ENCODE data around the gene TBC1D4. TPM values are rescaled to one million over a fixed set of nuclear protein-coding genes. Genes with fewer than 3 reads are reported as not detected.

The TBC1D4 gene
- polyA plus RNA-seq, 1 of the 3 experiments (the other 2 are of a cell fraction) = 8.8 TPM

DNA sequence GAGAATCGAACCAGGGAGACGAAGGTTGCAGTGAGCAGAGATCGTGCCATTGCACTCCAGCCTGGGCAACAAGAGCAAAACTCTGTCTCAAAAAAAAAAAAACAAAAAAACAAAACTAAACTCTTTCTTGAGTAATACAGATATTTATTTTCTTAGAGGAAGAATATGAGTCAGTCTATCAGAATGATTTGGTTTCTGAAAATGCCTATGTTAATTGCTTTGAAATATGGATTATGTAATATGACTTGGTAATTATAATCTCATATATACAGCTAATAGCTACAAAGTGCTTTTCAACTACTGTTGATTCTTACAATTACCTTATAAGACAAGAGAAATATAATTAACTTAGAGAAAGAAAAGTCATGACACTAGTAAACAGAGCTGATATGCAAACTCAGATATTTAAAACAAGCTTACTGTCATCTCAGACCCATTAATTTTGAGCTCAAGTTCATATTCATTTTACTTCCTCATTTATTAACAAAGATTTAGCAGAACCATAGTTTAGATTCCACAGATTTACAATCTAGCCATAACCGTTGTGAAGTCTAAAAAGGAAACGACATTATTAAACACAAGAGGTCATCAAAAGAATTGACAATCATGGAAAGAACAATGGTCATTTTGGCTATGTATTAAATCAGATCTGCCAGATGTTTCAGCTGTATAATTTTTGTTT, 88.0 kb downstream of the TBC1D4 start:
- DNase-seq = no peak
- POLR2A ChIA-PET = no interaction called here
- H3K79me2 ChIP-seq (ENCODE audit: insufficient read depth) = no peaks in the 10 kb centered on the region; the same call in 1 of the 2 replicates
- no peaks in the 10 kb centered on the region for H4K20me1 ChIP-seq (ENCODE audit: insufficient read depth)
- H3K27ac ChIP-seq (ENCODE audit: low read depth in 2 of 2, low read length in 1 of 2) = no peak overlapping the region
- no peaks in the 10 kb centered on the region for H3K27me3 ChIP-seq (ENCODE audit: insufficient read depth)
- H3K4me2 ChIP-seq = no peak overlapping the region
- H3K9me3 ChIP-seq = 0 out of 2 replicates have a peak, but pooled peaks cover 6% of the 10 kb centered on the region
- no peak overlapping the region for H3K9ac ChIP-seq
- CTCF ChIA-PET = no interaction called here
- no peaks in the 10 kb centered on the region for H3K36me3 ChIP-seq (replicated peaks in 1 of 2; ENCODE audit: control insufficient read depth in 1 of 2, insufficient read depth in 2 of 2, low read length in 1 of 2)
- no peaks in the 10 kb centered on the region for H3K4me1 ChIP-seq (ENCODE audit: control insufficient read depth in 1 of 2, insufficient read depth in 2 of 2, low read depth in 1 of 2, low read length in 1 of 2)
- no peak overlapping the region; the same call in 1 of the 2 replicates for H2AFZ ChIP-seq (ENCODE audit: low read depth)
- no peak overlapping the region for H3K4me3 ChIP-seq (ENCODE audit: low read depth in 2 of 2, low read length in 1 of 2)
- 87% methylated on average over 5 of the region's 5 CpGs for WGBS (ENCODE audit: low lambda C conversion rate)
- H3F3A ChIP-seq (replicated peaks; ENCODE audit: insufficient read depth) = no peaks in the 10 kb centered on the region
- TF ChIP-seq FOXM1 (IDR thresholded peaks at IDR 0.05; ENCODE audit: low read depth) (no peak), SMC3 (IDR thresholded peaks at IDR 0.05; ENCODE audit: low read depth, low read length) (no peak), FOXJ3 (CRISPR knock-in tag; IDR thresholded peaks at IDR 0.05) (no peak), CHD2 (IDR thresholded peaks at IDR 0.05; ENCODE audit: low read length, partially characterized antibody) (no peak), TCF12 (IDR thresholded peaks at IDR 0.05) (no peak), GATA2 (CRISPR knock-in tag; IDR thresholded peaks at IDR 0.05) (no peak), EZH2phosphoT487 (IDR thresholded peaks at IDR 0.05; ENCODE audit: borderline replicate concordance, low read depth) (no peak), FOSL2 (IDR thresholded peaks at IDR 0.05; ENCODE audit: borderline replicate concordance, low read depth) (no peak), RXRA (IDR thresholded peaks at IDR 0.05; ENCODE audit: borderline replicate concordance, low read depth) (no peak), YY1 (IDR thresholded peaks at IDR 0.05; ENCODE audit: low read depth) (no peak), RCOR1 (IDR thresholded peaks at IDR 0.05; ENCODE audit: low read length) (no peak), NFIC (IDR thresholded peaks at IDR 0.05; ENCODE audit: borderline replicate concordance) (no peak)
- TF ChIP-seq, protein P1, sequence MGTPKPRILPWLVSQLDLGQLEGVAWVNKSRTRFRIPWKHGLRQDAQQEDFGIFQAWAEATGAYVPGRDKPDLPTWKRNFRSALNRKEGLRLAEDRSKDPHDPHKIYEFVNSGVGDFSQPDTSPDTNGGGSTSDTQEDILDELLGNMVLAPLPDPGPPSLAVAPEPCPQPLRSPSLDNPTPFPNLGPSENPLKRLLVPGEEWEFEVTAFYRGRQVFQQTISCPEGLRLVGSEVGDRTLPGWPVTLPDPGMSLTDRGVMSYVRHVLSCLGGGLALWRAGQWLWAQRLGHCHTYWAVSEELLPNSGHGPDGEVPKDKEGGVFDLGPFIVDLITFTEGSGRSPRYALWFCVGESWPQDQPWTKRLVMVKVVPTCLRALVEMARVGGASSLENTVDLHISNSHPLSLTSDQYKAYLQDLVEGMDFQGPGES (IDR thresholded peaks at IDR 0.05; ENCODE audit: low read depth, low read length) = no peak
- TF ChIP-seq, protein P2, sequence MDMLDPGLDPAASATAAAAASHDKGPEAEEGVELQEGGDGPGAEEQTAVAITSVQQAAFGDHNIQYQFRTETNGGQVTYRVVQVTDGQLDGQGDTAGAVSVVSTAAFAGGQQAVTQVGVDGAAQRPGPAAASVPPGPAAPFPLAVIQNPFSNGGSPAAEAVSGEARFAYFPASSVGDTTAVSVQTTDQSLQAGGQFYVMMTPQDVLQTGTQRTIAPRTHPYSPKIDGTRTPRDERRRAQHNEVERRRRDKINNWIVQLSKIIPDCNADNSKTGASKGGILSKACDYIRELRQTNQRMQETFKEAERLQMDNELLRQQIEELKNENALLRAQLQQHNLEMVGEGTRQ (IDR thresholded peaks at IDR 0.05; ENCODE audit: borderline replicate concordance, low read depth, low read length) = no peak
- TF ChIP-seq, protein P3, sequence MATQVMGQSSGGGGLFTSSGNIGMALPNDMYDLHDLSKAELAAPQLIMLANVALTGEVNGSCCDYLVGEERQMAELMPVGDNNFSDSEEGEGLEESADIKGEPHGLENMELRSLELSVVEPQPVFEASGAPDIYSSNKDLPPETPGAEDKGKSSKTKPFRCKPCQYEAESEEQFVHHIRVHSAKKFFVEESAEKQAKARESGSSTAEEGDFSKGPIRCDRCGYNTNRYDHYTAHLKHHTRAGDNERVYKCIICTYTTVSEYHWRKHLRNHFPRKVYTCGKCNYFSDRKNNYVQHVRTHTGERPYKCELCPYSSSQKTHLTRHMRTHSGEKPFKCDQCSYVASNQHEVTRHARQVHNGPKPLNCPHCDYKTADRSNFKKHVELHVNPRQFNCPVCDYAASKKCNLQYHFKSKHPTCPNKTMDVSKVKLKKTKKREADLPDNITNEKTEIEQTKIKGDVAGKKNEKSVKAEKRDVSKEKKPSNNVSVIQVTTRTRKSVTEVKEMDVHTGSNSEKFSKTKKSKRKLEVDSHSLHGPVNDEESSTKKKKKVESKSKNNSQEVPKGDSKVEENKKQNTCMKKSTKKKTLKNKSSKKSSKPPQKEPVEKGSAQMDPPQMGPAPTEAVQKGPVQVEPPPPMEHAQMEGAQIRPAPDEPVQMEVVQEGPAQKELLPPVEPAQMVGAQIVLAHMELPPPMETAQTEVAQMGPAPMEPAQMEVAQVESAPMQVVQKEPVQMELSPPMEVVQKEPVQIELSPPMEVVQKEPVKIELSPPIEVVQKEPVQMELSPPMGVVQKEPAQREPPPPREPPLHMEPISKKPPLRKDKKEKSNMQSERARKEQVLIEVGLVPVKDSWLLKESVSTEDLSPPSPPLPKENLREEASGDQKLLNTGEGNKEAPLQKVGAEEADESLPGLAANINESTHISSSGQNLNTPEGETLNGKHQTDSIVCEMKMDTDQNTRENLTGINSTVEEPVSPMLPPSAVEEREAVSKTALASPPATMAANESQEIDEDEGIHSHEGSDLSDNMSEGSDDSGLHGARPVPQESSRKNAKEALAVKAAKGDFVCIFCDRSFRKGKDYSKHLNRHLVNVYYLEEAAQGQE (IDR thresholded peaks at IDR 0.05; ENCODE audit: low read depth, low read length) = no peak
- no peaks in the 10 kb centered on the region for H3K9me2 ChIP-seq

Measured in SK-N-SH (cell line).